HEK293 (cell line): ENCODE data around the gene RNF111.
A peak's percentile ranks its signal among the peaks of the same experiment; 100 is the strongest.

Source experiments
- CTCF ChIA-PET: fragments of 350-600 bp; formaldehyde crosslinking; extraction: SDS; loops from one replicate; lab custom pipeline; 2021; ENCODE audit warnings: antibody characterized with exemption; lab: Yijun Ruan, JAX
- POLR2A ChIA-PET: fragments of 300-600 bp; formaldehyde crosslinking; extraction: SDS; loops from one replicate; lab custom pipeline; 2020; ENCODE audit warnings: antibody characterized with exemption, inconsistent platforms; lab: Yijun Ruan, JAX
- H3K27ac ChIP-seq: fragments of 200-500 bp; sonication (Bioruptor generic); 2 replicates; pipeline ENCODE4 v1.5.1; 2014; ENCODE audit warnings: low read depth, low read length, control low read depth, inconsistent platforms; ENCODE audit errors: extremely low read depth
- H3K36me3 ChIP-seq, 2 experiments: fragments of 200-500 bp in 1 of 2; sonication (Bioruptor generic) in 1 of 2; 1 replicate in 1 of 2; 2 replicates in 1 of 2; pipeline ENCODE4 v1.5.1; 2014 to 2017; ENCODE audit warnings: inconsistent platforms in 2 of 2, low read length in 2 of 2; ENCODE audit not compliant: control insufficient read depth in 2 of 2, insufficient read depth in 1 of 2
- H3K4me1 ChIP-seq: fragments of 200-500 bp; sonication (Bioruptor generic); 2 replicates; pipeline ENCODE4 v1.5.1; 2014; ENCODE audit warnings: mild to moderate bottlenecking, low read length, inconsistent platforms; ENCODE audit not compliant: control insufficient read depth, insufficient read depth
- H3K4me3 ChIP-seq: 2 replicates; pipeline ENCODE4 v1.5.1; 2011; ENCODE audit warnings: low read depth, mild to moderate bottlenecking, control low read depth, low read length, moderate library complexity
- H3K9me3 ChIP-seq: fragments of 200-500 bp; sonication (Bioruptor generic); 2 replicates; pipeline ENCODE4 v1.5.1; 2014; ENCODE audit warnings: low read depth, low read length, inconsistent platforms; ENCODE audit not compliant: control insufficient read depth, insufficient read depth
- BCL11A ChIP-seq: fragments of 450-650 bp; formaldehyde crosslinking; IDR thresholded peaks from 2 replicates; pipeline ENCODE4 v1.5.1; 2016; ENCODE audit warnings: low read depth, missing biosample characterization, missing genetic modification characterization
- HOXC10 ChIP-seq: sonication (generic); formaldehyde crosslinking; IDR thresholded peaks from 2 replicates; pipeline ENCODE4 v1.8.1; 2023; ENCODE audit warnings: mild to moderate bottlenecking, missing genetic modification reagents
- RBAK ChIP-seq: fragments of 450-650 bp; formaldehyde crosslinking; IDR thresholded peaks from 2 replicates; pipeline ENCODE4 v1.5.1; 2016; ENCODE audit warnings: missing biosample characterization, missing genetic modification characterization
- SETDB1 ChIP-seq: IDR thresholded peaks from one replicate; pipeline ENCODE4 v1.6.1; 2017; ENCODE audit warnings: mild to moderate bottlenecking, low read length, moderate library complexity, mixed read lengths; ENCODE audit not compliant: insufficient read length
- WT1 ChIP-seq: fragments of 450-650 bp; formaldehyde crosslinking; IDR thresholded peaks from 2 replicates; pipeline ENCODE4 v1.5.1; 2016; ENCODE audit warnings: missing biosample characterization, missing genetic modification characterization
- ZFP37 ChIP-seq: fragments of 450-650 bp; formaldehyde crosslinking; IDR thresholded peaks from 2 replicates; pipeline ENCODE4 v1.5.1; 2016; ENCODE audit warnings: missing biosample characterization, missing genetic modification characterization
- ZFP41 ChIP-seq: fragments of 450-650 bp; formaldehyde crosslinking; IDR thresholded peaks from 2 replicates; pipeline ENCODE4 v1.5.1; 2016; ENCODE audit warnings: missing biosample characterization, missing genetic modification characterization, borderline replicate concordance
- ZNF133 ChIP-seq: fragments of 450-650 bp; formaldehyde crosslinking; IDR thresholded peaks from 2 replicates; pipeline ENCODE4 v1.5.1; 2016; ENCODE audit warnings: missing biosample characterization, missing genetic modification characterization
- ZNF335 ChIP-seq: fragments of 450-650 bp; formaldehyde crosslinking; conservative IDR thresholded peaks from 2 replicates; pipeline ENCODE4 v1.5.1; 2016; ENCODE audit warnings: missing biosample characterization, missing genetic modification characterization
- ZNF514 ChIP-seq: fragments of 450-650 bp; formaldehyde crosslinking; IDR thresholded peaks from 2 replicates; pipeline ENCODE4 v1.5.1; 2016; ENCODE audit warnings: missing biosample characterization, missing genetic modification characterization
- ZNF521 ChIP-seq: fragments of 450-650 bp; formaldehyde crosslinking; IDR thresholded peaks from 2 replicates; pipeline ENCODE4 v1.5.1; 2017; ENCODE audit warnings: missing biosample characterization, mild to moderate bottlenecking, missing genetic modification characterization
- ZNF544 ChIP-seq: fragments of 450-650 bp; formaldehyde crosslinking; IDR thresholded peaks from 2 replicates; pipeline ENCODE4 v1.5.0; 2017; ENCODE audit warnings: missing biosample characterization, missing genetic modification characterization
- ZNF548 ChIP-seq: fragments of 450-650 bp; formaldehyde crosslinking; IDR thresholded peaks from 2 replicates; pipeline ENCODE4 v1.5.1; 2016; ENCODE audit warnings: missing biosample characterization, missing genetic modification characterization
- ZNF596 ChIP-seq: fragments of 450-650 bp; IDR thresholded peaks from 2 replicates; pipeline ENCODE4 v1.5.0; 2018; ENCODE audit warnings: missing biosample characterization, mild to moderate bottlenecking, missing genetic modification characterization, moderate library complexity
- ZNF621 ChIP-seq: fragments of 450-650 bp; formaldehyde crosslinking; IDR thresholded peaks from 2 replicates; pipeline ENCODE4 v1.5.1; 2017; ENCODE audit warnings: missing biosample characterization, missing genetic modification characterization
- ZNF670 ChIP-seq: fragments of 450-650 bp; formaldehyde crosslinking; IDR thresholded peaks from 2 replicates; pipeline ENCODE4 v1.5.1; 2016; ENCODE audit warnings: missing biosample characterization, missing genetic modification characterization, low read depth
- ZNF768 ChIP-seq: fragments of 450-650 bp; formaldehyde crosslinking; IDR thresholded peaks from 2 replicates; pipeline ENCODE4 v1.5.1; 2018; ENCODE audit warnings: missing biosample characterization, mild to moderate bottlenecking, missing genetic modification characterization
- ZNF830 ChIP-seq: fragments of 450-650 bp; IDR thresholded peaks from 2 replicates; pipeline ENCODE4 v1.5.0; 2018; ENCODE audit warnings: missing biosample characterization, missing genetic modification characterization, low read depth, mild to moderate bottlenecking, moderate library complexity
- ZNF843 ChIP-seq: fragments of 450-650 bp; formaldehyde crosslinking; IDR thresholded peaks from 2 replicates; pipeline ENCODE4 v1.5.1; 2016; ENCODE audit warnings: missing biosample characterization, missing genetic modification characterization
- TF ChIP-seq, protein P1 (sequence below): fragments of 450-650 bp; formaldehyde crosslinking; IDR thresholded peaks from 2 replicates; pipeline ENCODE4 v1.5.1; 2016; ENCODE audit warnings: missing biosample characterization, missing genetic modification characterization
- TF ChIP-seq, protein P2 (sequence below): fragments of 450-650 bp; formaldehyde crosslinking; IDR thresholded peaks from 2 replicates; pipeline ENCODE4 v1.5.1; 2017; ENCODE audit warnings: missing biosample characterization, missing genetic modification characterization
- TF ChIP-seq, protein P3 (sequence below): IDR thresholded peaks from 2 replicates; pipeline ENCODE4 v1.6.1; 2011; ENCODE audit warnings: mild to moderate bottlenecking, low read depth, low read length, borderline replicate concordance
- TF ChIP-seq, protein P4 (sequence below): fragments of 450-650 bp; formaldehyde crosslinking; IDR thresholded peaks from 2 replicates; pipeline ENCODE4 v1.5.1; 2016; ENCODE audit warnings: missing biosample characterization, missing genetic modification characterization

Gene RNF111

DNA sequence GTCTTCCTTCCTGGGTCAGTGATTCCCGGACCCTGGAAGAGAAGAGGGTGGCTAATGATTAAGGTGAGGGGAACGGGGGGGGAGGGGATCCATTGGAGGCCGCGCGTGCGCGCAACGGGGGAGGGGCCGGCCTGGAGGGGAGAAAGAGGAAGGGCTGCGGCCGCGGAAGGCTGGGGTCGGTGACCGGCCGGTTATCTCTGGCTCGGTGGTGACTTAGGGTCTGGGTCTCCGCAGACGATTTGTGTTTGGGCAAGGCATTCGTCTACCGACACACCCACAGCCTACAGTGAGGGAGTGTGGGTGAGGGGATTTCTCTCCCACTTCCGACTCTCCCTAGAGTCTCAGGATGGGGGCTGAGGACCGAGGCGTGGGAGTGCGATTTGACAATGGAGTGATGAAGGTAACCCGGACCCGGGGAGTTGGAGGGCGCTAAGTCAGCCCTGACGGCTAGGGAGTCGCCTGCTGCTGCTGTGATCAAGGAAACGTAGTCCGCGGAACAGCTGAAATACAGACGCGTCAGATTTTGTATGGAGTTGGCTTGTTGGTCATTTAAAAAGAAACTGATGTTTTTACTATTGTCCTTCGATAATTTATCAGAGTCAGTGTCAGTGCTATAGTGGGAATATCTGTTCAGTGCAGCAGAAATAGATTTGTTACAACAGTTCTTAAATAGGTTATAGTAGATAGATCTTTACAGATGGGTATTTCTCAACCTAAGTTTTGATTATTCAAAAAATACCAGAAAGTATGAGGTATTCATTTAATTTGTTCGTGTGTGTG is 733 bp downstream of the RNF111 start (continued):
- TF ChIP-seq SETDB1 (no peak), WT1 (tag by site-specific recombination) (0 out of 2 replicates have a peak, but pooled peaks have one; percentile 9), ZNF335 (tag by site-specific recombination) (peak; percentile 45; the same call in 1 of the 2 replicates), ZFP37 (no peak), ZNF133 (no peak), ZNF548 (tag by site-specific recombination) (no peak), HOXC10 (no peak), ZNF621 (tag by site-specific recombination) (no peak), ZNF544 (no peak), ZNF596 (tag by site-specific recombination) (no peak), ZFP41 (no peak), BCL11A (tag by site-specific recombination) (no peak), RBAK (tag by site-specific recombination) (no peak)
- TF ChIP-seq, protein P1, sequence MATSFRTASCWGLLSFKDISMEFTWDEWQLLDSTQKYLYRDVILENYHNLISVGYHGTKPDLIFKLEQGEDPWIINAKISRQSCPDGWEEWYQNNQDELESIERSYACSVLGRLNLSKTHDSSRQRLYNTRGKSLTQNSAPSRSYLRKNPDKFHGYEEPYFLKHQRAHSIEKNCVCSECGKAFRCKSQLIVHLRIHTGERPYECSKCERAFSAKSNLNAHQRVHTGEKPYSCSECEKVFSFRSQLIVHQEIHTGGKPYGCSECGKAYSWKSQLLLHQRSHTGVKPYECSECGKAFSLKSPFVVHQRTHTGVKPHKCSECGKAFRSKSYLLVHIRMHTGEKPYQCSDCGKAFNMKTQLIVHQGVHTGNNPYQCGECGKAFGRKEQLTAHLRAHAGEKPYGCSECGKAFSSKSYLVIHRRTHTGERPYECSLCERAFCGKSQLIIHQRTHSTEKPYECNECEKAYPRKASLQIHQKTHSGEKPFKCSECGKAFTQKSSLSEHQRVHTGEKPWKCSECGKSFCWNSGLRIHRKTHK (tag by site-specific recombination) = no peak
- TF ChIP-seq, protein P2, sequence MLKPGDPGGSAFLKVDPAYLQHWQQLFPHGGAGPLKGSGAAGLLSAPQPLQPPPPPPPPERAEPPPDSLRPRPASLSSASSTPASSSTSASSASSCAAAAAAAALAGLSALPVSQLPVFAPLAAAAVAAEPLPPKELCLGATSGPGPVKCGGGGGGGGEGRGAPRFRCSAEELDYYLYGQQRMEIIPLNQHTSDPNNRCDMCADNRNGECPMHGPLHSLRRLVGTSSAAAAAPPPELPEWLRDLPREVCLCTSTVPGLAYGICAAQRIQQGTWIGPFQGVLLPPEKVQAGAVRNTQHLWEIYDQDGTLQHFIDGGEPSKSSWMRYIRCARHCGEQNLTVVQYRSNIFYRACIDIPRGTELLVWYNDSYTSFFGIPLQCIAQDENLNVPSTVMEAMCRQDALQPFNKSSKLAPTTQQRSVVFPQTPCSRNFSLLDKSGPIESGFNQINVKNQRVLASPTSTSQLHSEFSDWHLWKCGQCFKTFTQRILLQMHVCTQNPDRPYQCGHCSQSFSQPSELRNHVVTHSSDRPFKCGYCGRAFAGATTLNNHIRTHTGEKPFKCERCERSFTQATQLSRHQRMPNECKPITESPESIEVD = no peak

DNA sequence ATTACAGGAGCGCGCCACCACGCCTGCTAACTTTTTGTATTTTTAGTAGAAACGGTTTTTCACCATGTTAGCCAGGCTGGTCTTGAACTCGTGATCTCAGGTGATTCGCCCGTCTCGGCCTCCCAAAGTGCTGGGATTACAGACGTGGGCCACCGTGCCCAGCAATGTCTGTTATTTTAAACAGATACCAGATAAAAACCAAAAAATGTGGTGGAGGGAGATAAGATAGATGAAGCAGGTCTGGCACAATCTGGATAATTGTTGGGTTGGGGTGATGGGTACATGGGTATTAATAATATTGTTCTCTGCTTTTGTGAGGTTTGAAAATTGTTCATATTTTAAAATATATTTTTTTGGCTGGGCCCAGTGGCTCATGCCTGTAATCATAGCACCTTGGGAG is 4.7 kb downstream of the RNF111 start:
- peaks cover 10 to 11% of the 10 kb centered on the region in 2 experiments; a peak in 2 of 3 replicates for H3K36me3 ChIP-seq
- no peak for TF ChIP-seq ZNF670
- TF ChIP-seq, protein P3, sequence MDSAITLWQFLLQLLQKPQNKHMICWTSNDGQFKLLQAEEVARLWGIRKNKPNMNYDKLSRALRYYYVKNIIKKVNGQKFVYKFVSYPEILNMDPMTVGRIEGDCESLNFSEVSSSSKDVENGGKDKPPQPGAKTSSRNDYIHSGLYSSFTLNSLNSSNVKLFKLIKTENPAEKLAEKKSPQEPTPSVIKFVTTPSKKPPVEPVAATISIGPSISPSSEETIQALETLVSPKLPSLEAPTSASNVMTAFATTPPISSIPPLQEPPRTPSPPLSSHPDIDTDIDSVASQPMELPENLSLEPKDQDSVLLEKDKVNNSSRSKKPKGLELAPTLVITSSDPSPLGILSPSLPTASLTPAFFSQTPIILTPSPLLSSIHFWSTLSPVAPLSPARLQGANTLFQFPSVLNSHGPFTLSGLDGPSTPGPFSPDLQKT = no peak
- no peak for TF ChIP-seq ZNF830 (tag by site-specific recombination)
- TF ChIP-seq ZNF768 (tag by site-specific recombination) = no peak
- no peak for TF ChIP-seq ZNF514
- no peak for TF ChIP-seq ZNF544
- TF ChIP-seq, protein P4, sequence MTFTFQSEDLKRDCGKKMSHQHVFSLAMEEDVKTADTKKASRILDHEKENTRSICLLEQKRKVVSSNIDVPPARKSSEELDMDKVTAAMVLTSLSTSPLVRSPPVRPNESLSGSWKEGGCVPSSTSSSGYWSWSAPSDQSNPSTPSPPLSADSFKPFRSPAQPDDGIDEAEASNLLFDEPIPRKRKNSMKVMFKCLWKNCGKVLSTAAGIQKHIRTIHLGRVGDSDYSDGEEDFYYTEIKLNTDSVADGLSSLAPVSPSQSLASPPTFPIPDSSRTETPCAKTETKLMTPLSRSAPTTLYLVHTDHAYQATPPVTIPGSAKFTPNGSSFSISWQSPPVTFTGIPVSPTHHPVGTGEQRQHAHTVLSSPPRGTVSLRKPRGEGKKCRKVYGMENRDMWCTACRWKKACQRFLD (tag by site-specific recombination) = no peak
- TF ChIP-seq ZNF843 (tag by site-specific recombination) = no peak
- no peak for TF ChIP-seq ZNF521 (tag by site-specific recombination)
- no peak overlapping the region for H3K4me3 ChIP-seq
- H3K4me1 ChIP-seq = no peaks in the 10 kb centered on the region
- POLR2A ChIA-PET = no interaction called here
- H3K27ac ChIP-seq = no peak overlapping the region
- CTCF ChIA-PET = no interaction called here
- H3K9me3 ChIP-seq = no peaks in the 10 kb centered on the region
